ENCODE results near the gene TPRN.
"Not testable (repeated sequence)": the region's sequence is repeated elsewhere in the genome, so short reads cannot be mapped to it uniquely, and the experiment has no call there.

The TPRN gene

GRCh38 chr9:137200311-137201204 lies at the start of gene TPRN:
TSS of gene TPRN (minus strand) at chr9:137200741. CDS start at chr9:137200711, 30 bp downstream.
- peak; percentile 100 for DNase-seq

- DNase-seq, result no peak
These were observed 47.3 kb upstream of the TPRN start for GRCh38 chr9:137247916-137248175.

- peak; percentile 17 for DNase-seq
These were observed 46.8 kb upstream of the TPRN start for GRCh38 chr9:137247135-137247915.

GRCh38 chr9:137245450-137246421 lies 45.2 kb upstream of the TPRN start:
- no peak for DNase-seq

GRCh38 chr9:137244486-137245449 lies 44.2 kb upstream of the TPRN start:
- no peak for DNase-seq

- DNase-seq, result no peak
These were observed 43.3 kb upstream of the TPRN start for GRCh38 chr9:137243626-137244485.

GRCh38 chr9:137243266-137243625 lies 42.7 kb upstream of the TPRN start:
- DNase-seq, result not testable (repeated sequence)

GRCh38 chr9:137242269-137243203 lies 42.0 kb upstream of the TPRN start:
- no peak for DNase-seq

GRCh38 chr9:137241490-137242268 lies 41.1 kb upstream of the TPRN start:
- peak; percentile 48 for DNase-seq

GRCh38 chr9:137240841-137241489 lies 40.4 kb upstream of the TPRN start, which contains the start of gene TUBB4B:
TSS of gene TUBB4B (plus strand) at chr9:137241287. CDS start at chr9:137241361, 74 bp downstream.
- DNase-seq, result peak; percentile 100

GRCh38 chr9:137240318-137240840 lies 39.8 kb upstream of the TPRN start:
- peak; percentile 85 for DNase-seq

- DNase-seq, result not testable (repeated sequence)
These were observed 39.1 kb upstream of the TPRN start for GRCh38 chr9:137239541-137240200.

GRCh38 chr9:137237759-137238726 lies 37.5 kb upstream of the TPRN start:
- DNase-seq, result peak; percentile 84

- no peak for DNase-seq
These were observed 36.4 kb upstream of the TPRN start for GRCh38 chr9:137236936-137237421.

- DNase-seq, result peak; percentile 82
These were observed 35.8 kb upstream of the TPRN start for GRCh38 chr9:137236238-137236935.
